MM.1S (cell line): Measurements from ENCODE around the gene TMC1.

Experiments
- DNase-seq: peaks from one replicate; pipeline ENCODE4 v3.0.0-alpha.2; 2015
- H2AFZ ChIP-seq: fragments of 300-600 bp; sonication (generic); 2 replicates; pipeline ENCODE4 v1.6.0; 2016; ENCODE audit warnings: antibody characterized with exemption, low read length
- H3F3A ChIP-seq: fragments of 300-600 bp; sonication (generic); 2 replicates; pipeline ENCODE4 v1.6.1; 2016; ENCODE audit warnings: mild to moderate bottlenecking, antibody characterized with exemption, low read length, moderate library complexity, mixed read lengths; ENCODE audit not compliant: insufficient read depth
- H3K27ac ChIP-seq: fragments of 300-600 bp; sonication (generic); 2 replicates; pipeline ENCODE4 v1.5.1; 2016; ENCODE audit warnings: mild to moderate bottlenecking, low read length
- H3K27me3 ChIP-seq: fragments of 300-600 bp; sonication (generic); replicated peaks from 2 replicates; pipeline ENCODE4 v1.6.0; 2016; ENCODE audit warnings: low read length; ENCODE audit not compliant: insufficient read depth
- H3K36me3 ChIP-seq: fragments of 300-600 bp; sonication (generic); replicated peaks from 2 replicates; pipeline ENCODE4 v1.6.1; 2016; ENCODE audit warnings: mild to moderate bottlenecking, low read length, mixed read lengths; ENCODE audit not compliant: insufficient read depth
- H3K4me1 ChIP-seq: fragments of 300-600 bp; sonication (generic); 2 replicates; pipeline ENCODE4 v1.6.1; 2016; ENCODE audit warnings: low read length, mixed read lengths
- H3K4me2 ChIP-seq: fragments of 300-600 bp; sonication (generic); 2 replicates; pipeline ENCODE4 v1.6.0; 2016; ENCODE audit warnings: low read depth, low read length
- H3K4me3 ChIP-seq: fragments of 300-600 bp; sonication (generic); 2 replicates; pipeline ENCODE4 v1.5.1; 2016; ENCODE audit warnings: low read length, mixed read lengths
- H3K79me2 ChIP-seq: fragments of 300-600 bp; sonication (generic); 2 replicates; pipeline ENCODE4 v1.6.1; 2016; ENCODE audit warnings: mixed run types, low read length, mixed read lengths
- H3K9ac ChIP-seq: fragments of 300-600 bp; sonication (generic); 2 replicates; pipeline ENCODE4 v1.6.1; 2016; ENCODE audit warnings: low read length, mixed read lengths
- H3K9me2 ChIP-seq: fragments of 300-600 bp; sonication (generic); replicated peaks from 2 replicates; pipeline ENCODE4 v1.6.1; 2016; ENCODE audit warnings: mild to moderate bottlenecking, low read length, mixed read lengths; ENCODE audit not compliant: insufficient read depth
- H3K9me3 ChIP-seq: fragments of 300-600 bp; sonication (generic); replicated peaks from 2 replicates; pipeline ENCODE4 v1.6.1; 2016; ENCODE audit warnings: mild to moderate bottlenecking, low read length, mixed read lengths; ENCODE audit not compliant: insufficient read depth
- H4K20me1 ChIP-seq: fragments of 300-600 bp; sonication (generic); 2 replicates; pipeline ENCODE4 v1.6.1; 2016; ENCODE audit warnings: mild to moderate bottlenecking, low read length, moderate library complexity, mixed read lengths; ENCODE audit not compliant: insufficient read depth
- EZH2 ChIP-seq: fragments of 300-600 bp; sonication (generic); optimal IDR thresholded peaks from 2 replicates; pipeline ENCODE3; 2017; ENCODE audit warnings: low read depth, mild to moderate bottlenecking, antibody characterized with exemption, low read length, mixed read lengths
- EZH2phosphoT487 ChIP-seq: fragments of 300-600 bp; sonication (generic); IDR thresholded peaks from 2 replicates; pipeline ENCODE4 v1.6.1; 2018; ENCODE audit warnings: antibody characterized with exemption, low read length
- TF ChIP-seq, protein P1 (sequence below): fragments of 300-600 bp; sonication (generic); IDR thresholded peaks from 2 replicates; pipeline ENCODE4 v1.5.1; 2016; ENCODE audit warnings: antibody characterized with exemption, low read length, mixed read lengths

The TMC1 gene

GRCh38 chr9:72648324-72649126, 127.1 kb downstream of the TMC1 start:
- Histone ChIP-seq H3F3A (no peaks in the 10 kb centered on the region), H3K27ac (no peak overlapping the region), H3K9me2 (no peaks in the 10 kb centered on the region), H3K27me3 (no peaks in the 10 kb centered on the region), H3K4me1 (peaks cover 9% of the 10 kb centered on the region; the same call in 1 of the 2 replicates), H3K4me3 (no peak overlapping the region), H3K36me3 (no peaks in the 10 kb centered on the region), H3K79me2 (no peaks in the 10 kb centered on the region), H3K9ac (no peak overlapping the region), H4K20me1 (no peaks in the 10 kb centered on the region), H3K4me2 (0 out of 2 replicates have a peak overlapping the region, but pooled peaks have one; percentile 11), H3K9me3 (no peaks in the 10 kb centered on the region), H2AFZ (no peak overlapping the region)
- DNase-seq, result no peak
- TF ChIP-seq EZH2phosphoT487 (no peak), EZH2 (no peak)
- TF ChIP-seq, protein P1, sequence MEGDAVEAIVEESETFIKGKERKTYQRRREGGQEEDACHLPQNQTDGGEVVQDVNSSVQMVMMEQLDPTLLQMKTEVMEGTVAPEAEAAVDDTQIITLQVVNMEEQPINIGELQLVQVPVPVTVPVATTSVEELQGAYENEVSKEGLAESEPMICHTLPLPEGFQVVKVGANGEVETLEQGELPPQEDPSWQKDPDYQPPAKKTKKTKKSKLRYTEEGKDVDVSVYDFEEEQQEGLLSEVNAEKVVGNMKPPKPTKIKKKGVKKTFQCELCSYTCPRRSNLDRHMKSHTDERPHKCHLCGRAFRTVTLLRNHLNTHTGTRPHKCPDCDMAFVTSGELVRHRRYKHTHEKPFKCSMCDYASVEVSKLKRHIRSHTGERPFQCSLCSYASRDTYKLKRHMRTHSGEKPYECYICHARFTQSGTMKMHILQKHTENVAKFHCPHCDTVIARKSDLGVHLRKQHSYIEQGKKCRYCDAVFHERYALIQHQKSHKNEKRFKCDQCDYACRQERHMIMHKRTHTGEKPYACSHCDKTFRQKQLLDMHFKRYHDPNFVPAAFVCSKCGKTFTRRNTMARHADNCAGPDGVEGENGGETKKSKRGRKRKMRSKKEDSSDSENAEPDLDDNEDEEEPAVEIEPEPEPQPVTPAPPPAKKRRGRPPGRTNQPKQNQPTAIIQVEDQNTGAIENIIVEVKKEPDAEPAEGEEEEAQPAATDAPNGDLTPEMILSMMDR, result no peak

DNA sequence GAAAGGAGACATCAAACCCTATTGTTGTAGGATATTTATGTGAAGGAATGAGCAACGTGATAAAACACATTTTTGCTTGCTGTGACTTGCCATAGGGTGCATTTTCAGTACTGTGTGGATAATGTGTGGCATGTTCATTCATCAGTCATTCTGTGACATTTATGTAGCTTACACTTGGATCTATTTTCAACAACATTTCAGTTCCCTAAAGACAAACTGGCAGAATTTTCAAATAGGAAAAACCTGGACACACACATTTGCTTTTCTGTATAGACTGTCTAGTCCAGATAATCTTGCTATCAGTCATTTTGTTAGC, 127.7 kb downstream of the TMC1 start:
- H3F3A ChIP-seq, result no peaks in the 10 kb centered on the region
- H3K9me3 ChIP-seq, result no peaks in the 10 kb centered on the region
- no peak overlapping the region for H3K27ac ChIP-seq
- H3K4me1 ChIP-seq, result peaks cover 9% of the 10 kb centered on the region; the same call in 1 of the 2 replicates
- H3K4me3 ChIP-seq, result no peak overlapping the region
- H3K79me2 ChIP-seq, result no peaks in the 10 kb centered on the region
- no peaks in the 10 kb centered on the region for H3K36me3 ChIP-seq
- H3K9ac ChIP-seq, result no peak overlapping the region
- no peak for TF ChIP-seq EZH2phosphoT487
- TF ChIP-seq, protein P1, result no peak
- no peak for TF ChIP-seq EZH2
- DNase-seq, result no peak
- no peaks in the 10 kb centered on the region for H3K9me2 ChIP-seq
- H4K20me1 ChIP-seq, result no peaks in the 10 kb centered on the region
- 0 out of 2 replicates have a peak overlapping the region, but pooled peaks have one; percentile 11 for H3K4me2 ChIP-seq
- no peaks in the 10 kb centered on the region for H3K27me3 ChIP-seq
- no peak overlapping the region for H2AFZ ChIP-seq

DNA sequence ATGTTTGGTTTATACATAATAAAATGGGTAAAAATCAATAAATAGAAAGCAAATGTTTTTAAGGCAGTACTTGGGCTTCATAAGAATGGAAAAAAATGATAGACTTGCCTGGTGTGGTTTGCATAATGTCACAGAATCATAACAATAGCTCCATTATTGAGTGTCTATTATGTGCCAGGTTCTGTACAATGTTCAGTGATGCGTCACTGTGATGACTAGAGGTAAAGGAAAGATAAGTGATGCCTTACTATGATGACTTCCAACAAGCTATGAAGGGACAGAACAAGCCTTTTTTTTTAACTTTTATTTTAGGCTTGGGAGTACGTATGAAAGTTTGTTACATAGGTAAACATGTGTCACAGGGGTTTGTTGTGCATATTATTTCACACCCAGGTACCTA, 128.8 kb downstream of the TMC1 start:
- no peaks in the 10 kb centered on the region for H3K36me3 ChIP-seq
- H3K4me3 ChIP-seq, result no peak overlapping the region
- no peaks in the 10 kb centered on the region for H3K79me2 ChIP-seq
- H3F3A ChIP-seq, result no peaks in the 10 kb centered on the region
- H3K4me1 ChIP-seq, result peaks cover 9% of the 10 kb centered on the region; the same call in 1 of the 2 replicates
- DNase-seq, result no peak
- no peak overlapping the region for H3K9ac ChIP-seq
- H3K9me2 ChIP-seq, result no peaks in the 10 kb centered on the region
- H3K9me3 ChIP-seq, result no peaks in the 10 kb centered on the region
- no peaks in the 10 kb centered on the region for H4K20me1 ChIP-seq
- H3K4me2 ChIP-seq, result no peak overlapping the region
- H2AFZ ChIP-seq, result no peak overlapping the region
- no peaks in the 10 kb centered on the region for H3K27me3 ChIP-seq
- no peak for TF ChIP-seq EZH2
- TF ChIP-seq, protein P1, result no peak
- no peak for TF ChIP-seq EZH2phosphoT487
- no peak overlapping the region for H3K27ac ChIP-seq
